HuH-7.5 (cell line): ENCODE measurements around the gene SOX18.
"Not testable (repeated sequence)": the region's sequence is repeated elsewhere in the genome, so short reads cannot be mapped to it uniquely, and the experiment has no call there.

Source experiments
- DNase-seq: peaks from one replicate; pipeline ENCODE4 v3.0.0; 2011; ENCODE audit warnings: low spot score

Gene SOX18

DNA sequence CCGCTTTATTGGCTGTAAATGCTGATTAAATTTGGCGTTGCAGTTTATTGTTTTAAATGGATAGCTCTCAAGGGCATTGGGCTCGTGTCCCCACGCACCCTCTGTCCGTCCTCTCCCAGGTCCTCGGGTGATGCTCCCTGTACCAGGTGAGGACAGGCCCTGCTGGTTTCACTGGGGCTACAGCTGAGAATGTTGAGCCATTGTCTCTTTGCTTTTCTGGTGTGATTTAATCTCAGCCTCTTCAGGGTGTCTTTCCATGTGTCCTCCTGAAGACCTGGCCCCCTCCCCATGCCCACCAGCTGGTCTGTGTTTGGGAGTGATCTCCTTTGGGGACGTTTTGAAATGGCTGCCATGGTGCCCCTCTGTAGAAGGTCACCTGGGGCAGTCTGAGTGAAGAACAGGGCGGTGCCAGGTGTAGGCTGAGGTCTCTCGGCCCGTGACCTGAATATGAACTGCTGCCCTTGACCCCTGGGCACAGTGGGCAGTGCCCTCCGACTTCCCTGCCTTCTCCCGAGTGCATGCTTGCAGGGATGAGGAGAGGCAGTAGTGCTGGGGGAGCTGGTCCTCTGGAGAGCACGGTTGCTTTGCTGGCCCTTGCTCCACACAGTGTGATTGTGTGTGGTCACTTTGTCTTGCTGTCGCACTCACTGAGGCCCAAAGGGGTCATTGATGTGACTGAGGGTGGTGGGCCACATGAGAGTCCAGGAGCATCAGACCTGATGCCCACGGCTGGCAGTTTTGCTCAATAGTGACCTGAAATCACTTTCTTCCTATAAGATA, 25.9 kb downstream of the SOX18 start:
- DNase-seq = no peak

DNA sequence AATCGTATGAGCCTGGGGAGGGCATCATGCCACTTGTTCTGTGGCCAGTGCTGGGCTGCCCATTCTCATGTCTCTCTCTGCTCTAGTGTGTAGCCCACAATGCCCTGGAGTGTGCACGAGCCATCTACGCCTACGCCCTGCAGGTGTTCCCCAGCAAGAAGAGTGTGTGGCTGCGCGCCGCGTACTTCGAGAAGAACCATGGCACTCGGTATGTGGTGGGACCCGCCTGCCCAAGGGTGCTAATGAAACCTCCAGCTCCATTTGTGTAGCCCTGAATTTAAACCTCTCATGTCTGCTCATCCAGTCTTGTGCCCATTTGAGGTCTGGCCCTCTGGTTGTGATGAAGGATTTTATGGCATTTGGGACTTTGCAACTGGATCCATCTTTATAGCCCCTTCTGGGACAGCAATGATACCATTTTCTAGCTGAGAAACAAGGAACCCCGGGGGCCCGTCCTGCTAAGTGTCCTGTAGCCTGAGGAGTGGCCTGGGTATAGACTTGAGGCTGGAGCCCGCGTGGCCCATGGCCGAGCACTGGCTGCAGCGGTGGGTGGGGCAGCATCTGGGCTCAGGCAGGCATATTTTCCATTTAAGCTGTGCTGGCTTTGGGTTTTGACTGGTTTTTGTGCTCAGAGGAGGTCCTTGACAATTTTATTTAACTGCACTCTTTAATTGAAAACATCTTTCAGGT, 26.6 kb downstream of the SOX18 start:
- DNase-seq = no peak

DNA sequence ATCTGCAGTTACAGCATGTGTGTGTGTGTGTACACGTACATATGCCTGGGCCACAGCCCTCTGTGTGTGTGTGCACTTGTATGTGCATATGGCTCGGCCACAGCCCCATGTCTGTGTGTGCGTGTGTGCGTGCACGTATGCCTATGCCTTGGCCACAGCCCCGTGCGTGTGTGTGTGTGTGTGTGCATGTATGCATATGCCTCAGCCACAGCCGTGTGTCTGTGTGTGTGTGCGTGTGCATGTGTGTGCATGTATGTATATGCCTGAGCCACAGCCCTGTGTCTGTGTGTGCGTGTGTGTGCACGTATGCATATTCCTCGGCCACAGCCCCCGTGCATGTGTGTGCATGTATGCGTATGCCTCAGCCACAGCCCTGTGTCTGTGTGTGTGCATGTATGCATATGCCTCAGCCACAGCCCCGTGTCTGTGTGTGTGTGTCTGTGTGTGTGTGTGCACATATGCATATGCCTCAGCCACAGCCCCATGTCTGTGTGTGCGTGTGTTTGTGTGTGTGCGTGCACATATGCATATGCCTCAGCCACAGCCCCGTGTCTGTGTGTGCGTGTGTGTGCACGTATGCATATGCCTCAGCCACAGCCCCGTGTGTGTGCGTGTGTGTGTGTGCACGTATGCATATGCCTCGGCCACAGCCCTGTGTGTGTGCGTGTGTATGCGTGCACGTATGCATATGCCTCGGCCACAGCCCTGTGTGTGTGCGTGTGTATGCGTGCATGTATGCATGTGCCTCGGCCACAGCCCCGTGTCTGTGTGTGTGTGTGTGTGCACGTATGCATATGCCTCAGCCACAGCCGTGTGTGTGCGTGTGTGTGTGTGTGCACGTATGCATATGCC, 28.1 kb downstream of the SOX18 start:
- DNase-seq = no peak

DNA sequence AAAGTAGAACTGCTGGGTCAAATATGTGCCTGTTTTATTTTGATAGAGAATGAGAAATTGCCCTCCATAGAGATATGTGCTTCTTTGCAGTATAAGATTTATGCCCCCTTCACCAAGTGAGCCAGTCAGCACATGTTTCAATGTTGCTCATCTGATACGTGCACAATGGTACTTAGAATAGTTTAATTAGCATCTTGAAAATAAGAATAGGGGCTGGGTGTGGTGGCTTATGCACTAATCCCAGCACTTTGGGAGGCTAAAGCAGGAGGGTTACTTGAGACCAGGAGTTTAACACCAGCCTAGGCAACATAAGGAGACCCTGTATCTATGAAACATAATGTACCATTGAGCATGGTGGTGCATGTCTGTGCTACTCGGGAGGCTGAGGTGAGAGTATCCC, 33.8 kb downstream of the SOX18 start:
- no peak for DNase-seq

DNA sequence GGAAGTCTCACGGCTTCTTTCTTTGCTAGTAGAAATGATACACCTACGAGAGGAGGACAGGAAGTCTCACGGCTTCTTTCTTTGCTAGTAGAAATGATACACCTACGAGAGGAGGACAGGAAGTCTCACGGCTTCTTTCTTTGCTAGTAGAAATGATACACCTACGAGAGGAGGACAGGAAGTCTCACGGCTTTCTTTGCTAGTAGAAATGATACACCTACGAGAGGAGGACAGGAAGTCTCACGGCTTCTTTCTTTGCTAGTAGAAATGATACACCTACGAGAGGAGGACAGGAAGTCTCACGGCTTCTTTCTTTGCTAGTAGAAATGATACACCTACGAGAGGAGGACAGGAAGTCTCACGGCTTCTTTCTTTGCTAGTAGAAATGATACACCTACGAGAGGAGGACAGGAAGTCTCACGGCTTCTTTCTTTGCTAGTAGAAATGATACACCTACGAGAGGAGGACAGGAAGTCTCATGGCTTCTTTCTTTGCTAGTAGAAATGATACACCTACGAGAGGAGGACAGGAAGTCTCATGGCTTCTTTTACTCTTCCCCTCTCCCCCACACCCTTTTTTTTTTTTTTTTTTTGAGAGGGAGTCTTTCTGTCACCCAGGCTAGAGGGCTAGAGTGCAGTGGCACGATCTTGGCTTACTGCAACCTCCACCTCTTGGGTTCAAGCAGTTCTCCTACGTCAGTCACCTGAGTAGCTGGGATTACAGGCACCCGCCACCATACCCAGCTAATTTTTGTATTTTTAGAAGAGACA, 36.9 kb downstream of the SOX18 start:
- DNase-seq = not testable (repeated sequence)

DNA sequence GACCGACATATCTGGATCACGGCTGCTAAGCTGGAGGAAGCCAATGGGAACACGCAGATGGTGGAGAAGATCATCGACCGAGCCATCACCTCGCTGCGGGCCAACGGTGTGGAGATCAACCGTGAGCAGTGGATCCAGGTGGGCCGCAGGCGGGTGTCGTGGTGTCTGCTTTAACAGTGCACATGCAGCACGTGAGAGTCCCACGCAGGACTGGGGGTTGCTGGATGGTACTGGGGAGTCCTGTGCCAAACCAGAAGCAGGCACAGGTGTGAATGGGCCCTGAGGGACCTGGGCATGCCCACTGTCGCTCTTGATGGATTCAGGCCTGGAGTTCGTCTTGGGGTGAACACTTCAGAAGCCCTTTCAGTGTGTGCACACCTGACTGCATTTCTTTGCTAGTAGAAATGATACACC, 38.1 kb downstream of the SOX18 start:
- no peak for DNase-seq

DNA sequence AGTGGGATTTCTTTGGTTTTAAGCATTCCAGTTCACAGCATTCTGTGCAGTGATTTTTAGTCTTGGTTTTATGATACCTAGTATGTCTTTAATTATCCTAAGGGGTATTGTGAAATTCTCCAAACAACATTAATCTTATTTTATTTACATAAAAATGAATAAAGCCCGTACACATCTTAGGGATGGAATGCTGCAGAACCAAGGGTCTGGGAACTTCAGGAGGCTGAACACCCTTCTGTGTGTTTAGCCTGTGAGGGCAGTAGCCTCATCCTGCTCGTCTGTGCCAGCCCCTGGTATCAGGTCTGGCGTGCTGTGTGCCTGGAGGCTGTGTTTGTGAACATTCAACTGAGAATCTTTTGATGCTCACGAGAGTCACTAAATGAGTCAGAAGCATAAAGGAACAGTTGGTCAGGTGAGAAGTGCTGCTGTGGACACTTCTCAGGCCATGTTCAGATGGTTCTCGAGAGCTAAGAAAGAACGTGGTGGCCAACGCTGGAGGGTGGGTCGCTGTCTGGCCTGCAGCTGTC, 38.7 kb downstream of the SOX18 start:
- no peak for DNase-seq

DNA sequence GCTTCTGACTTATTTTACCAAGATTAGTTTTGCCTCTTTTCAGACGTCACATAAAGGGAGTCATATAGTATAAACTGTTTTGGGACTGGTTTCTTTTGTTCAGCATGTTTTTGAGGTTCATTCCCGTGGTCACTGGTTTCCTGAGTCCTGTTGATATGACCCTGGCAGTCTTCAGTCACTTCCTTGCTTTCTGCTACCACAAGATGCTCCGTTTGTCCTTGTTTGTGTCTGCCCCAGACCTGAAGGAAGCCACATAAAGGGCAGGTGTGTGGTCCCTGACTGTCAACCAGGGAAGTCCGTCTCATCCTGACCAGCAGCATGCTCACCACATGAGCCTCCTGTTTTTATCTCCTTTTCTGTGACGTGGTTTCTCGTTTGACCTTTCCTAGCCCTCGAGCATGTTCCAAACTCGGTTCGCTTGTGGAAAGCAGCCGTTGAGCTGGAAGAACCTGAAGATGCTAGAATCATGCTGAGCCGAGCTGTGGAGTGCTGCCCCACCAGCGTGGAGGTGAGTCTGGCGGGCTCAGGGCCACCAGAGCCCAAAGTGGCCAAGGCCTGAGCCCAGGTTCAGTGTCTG, 39.5 kb downstream of the SOX18 start:
- DNase-seq = no peak

DNA sequence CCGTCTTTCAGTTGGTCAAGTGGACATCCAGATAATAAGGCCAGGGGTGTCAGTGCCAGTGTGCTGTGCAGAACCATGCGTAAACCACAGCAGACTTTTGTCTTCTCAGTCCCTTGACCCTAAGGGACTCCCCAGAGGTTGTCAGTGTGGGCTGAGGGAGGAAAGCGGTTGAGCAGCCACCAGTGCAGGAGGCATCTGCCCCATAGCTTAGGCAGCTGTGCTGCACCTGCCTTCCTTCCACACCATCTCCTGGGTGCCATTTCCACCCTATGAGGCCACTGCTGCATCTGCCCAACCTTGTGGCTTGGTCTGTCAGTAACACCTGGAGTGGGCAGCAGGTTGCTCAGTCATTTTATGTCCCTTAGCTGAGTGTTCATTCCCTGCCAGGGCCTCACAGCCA, 42.5 kb downstream of the SOX18 start:
- no peak for DNase-seq

DNA sequence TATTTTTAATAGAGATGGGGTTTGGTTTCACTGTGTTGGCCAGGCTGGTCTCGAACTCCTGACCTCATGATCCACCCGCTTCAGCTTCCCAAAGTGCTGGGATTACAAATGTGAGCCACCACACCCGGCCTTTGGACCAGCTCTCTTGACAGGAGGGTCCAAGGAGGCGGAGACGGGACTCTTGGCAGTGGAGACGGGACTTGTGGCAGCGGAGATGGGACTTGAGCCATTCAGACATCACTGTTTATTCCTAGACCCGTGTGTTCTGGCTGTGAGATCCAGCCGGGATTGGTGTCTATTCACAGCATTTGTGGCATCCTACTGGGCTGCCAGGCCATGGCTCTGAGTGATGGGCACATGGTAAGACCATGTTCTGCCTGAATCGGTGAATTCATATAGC, 42.9 kb downstream of the SOX18 start:
- no peak for DNase-seq

DNA sequence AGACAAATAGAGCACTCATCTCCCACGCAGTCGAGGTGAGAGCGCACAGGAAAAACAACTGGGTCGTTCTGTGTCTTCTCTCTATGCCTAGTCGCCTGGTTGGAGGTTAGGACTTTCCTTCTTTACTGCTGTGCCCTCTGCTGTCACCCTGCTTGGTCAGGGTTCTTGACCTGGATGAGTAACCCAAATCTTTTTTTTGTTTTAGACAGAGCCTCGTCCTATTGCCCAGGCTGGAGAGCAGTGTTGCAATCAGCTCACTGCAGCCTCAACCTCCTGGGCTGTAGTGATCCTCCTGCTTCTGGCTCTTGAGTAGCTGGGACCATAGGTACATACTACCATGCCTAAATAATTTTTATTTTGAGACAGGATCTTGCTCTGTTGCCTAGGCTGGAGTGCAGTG, 44.0 kb downstream of the SOX18 start:
- no peak for DNase-seq

DNA sequence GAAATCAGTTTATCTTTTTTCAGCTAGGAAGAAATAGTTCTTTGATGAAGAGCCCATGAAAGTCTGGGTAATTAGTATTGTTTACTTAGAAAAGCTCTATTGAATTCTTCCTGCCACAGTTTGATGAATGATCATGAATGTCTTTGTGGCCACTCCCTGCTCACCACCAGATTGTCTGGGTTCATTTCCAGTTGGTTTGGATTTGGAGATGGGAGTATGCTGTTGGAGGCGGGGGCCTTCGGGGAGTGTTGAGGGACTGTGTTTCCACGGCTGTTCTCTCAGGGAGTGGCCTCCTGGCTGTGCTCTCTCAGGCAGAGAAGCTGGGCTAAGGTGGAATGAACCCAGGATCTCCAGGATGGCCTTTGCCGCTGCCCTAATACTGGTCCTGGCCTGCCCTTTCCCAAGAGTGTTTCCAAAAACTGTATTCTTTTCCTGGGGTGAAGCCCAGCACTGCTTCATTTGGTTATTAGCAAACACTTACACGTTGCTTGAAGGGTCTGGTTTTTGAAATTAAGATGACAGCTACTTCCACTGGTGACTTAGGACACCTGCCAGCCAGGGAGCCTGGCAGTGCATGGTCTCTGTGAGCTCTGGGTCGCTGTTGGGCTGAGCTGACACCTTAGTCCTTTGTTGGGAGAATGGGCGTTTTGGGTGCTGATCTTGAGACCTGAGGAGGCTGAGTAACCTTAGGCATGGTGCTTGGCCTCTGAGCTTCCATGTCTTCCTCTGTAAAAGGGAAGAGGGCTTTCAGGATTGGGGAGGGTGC, 45.3 kb downstream of the SOX18 start:
- no peak for DNase-seq

DNA sequence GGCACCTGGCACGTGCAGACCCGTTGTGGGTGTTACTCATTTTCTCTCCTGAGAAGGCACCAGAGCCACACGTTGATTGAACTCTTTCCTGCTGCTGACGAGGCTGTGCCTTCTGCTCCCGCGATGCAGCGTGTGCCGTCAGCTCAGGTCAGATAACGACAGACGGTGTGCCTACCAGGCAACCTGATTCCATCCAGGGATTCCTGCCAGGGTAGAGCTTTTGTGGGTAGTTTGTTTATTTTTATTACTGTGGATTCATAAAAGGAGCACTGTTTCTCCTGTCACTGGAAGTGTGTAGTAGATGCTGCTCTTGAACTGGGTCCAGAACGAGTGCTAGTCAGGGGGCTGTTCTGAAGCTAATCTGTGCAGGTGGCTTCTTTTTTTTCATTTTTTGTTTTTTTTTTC, 47.8 kb downstream of the SOX18 start:
- no peak for DNase-seq

DNA sequence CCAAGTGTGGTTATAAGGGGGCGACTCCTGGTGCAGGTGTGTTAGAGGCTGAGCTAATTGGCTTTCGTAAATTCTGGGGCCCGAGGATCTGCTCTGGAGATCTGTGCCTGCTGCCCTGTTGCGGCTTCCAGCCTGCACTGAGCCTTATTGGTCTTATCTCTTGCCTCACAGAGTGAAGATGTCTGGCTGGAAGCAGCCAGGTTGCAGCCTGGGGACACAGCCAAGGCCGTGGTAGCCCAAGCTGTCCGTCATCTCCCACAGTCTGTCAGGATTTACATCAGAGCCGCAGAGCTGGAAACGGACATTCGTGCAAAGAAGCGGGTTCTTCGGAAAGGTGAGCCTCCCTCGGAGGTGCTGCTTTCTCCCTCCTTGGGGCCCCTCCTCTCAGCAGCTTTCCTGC, 48.5 kb downstream of the SOX18 start:
- DNase-seq = no peak
